NCI-H2029 treated with DMSO at 0.1 percent for 48 hours (cell line): Measurements from ENCODE around the gene BRINP1.

Experiments used
- DNase-seq: peaks from one replicate; lab custom pipeline; 2025; lab: John Stamatoyannopoulos, UW

Gene BRINP1

DNA sequence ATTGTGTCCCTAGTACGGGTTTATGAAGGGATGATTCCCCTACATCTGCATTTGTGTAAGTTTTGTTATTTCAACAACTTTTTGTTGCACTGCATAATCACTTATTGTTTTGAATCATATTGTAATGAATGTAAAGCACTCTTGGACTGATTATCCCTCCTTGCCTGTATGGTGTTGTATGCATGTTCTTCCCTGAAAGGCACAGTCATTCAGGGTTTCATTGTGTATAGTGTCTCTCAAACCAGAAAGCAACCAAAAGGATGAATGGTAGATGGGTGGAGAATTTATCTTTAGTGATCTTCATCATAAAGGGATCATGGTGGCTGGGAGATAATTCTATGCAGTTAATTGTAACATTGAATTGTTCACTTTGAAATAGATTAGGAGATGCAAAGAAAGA is 247.3 kb downstream of the BRINP1 start:
- DNase-seq = no peak

DNA sequence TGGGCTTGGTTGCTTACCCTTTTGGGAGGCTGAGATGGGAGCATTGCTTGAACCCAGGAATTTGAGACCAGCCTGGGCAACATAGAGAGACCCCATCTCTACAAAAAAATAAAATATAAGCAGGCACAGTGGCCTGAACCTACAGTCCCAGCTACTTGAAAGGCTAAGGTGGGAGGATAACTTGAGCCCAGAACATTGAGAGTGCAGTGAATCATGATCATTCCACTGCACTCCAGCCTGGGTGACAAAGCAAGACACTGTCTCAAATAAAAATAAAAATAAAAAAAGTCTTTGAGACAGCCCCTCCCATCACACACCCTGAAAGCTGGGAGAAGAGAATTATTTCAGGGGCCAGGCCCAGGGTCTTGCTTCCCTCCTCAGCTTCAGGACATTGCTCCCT is 251.8 kb downstream of the BRINP1 start:
- no peak for DNase-seq
